ENCODE data around the gene TRMT11.
"Not testable (repeated sequence)": the region's sequence is repeated elsewhere in the genome, so short reads cannot be mapped to it uniquely, and the experiment has no call there.

TRMT11 gene

GRCh38 chr6:125994670-125995488 lies 8.5 kb downstream of the TRMT11 start:
- peak; percentile 35 for DNase-seq (ENCODE audit: low spot score)

GRCh38 chr6:125995972-125996580 lies 9.7 kb downstream of the TRMT11 start:
- peak; percentile 86 for DNase-seq (ENCODE audit: low spot score)

DNA sequence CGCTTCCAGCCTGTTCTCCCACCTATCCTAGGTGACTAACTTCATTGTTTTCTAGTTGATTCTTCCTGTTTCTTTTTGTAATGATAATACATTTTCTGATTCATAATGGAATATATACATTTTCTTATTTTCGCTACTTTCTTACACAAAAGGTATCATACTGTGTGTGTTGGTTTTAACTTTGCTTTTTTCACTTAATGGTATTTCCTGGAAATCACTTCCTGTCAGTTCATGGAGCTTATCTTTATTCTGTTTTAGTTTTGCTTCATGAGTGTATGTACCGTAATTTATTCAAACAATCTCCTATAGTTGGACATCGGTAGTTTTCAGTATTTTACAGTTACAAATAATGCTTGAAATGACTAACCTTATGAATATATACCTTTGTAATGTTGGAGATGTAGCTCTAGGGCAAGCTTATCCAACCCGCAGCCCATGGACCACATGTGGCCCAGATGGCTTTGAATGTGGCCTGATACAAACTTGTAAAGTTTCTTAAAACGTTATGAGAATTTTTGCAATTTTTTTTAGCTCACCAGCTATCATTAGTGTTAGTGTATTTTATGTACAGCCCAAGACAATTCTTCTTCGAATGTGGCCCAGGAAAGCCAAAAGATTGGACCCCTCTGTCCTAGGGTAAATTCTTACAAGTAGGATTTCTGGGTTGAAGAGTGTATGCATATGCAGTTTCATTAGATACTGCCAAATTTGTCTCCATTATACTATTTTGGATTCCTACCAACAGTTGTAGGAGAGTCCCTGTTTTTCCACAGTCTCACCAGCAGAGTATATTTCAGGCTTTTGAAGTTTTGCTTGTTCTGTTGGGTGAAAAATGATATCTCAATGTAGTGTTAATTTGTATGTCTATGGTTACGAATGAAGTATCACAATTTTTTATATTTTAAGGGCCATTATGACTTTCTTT lies 16.7 kb downstream of the TRMT11 start:
- no peak for DNase-seq (ENCODE audit: low spot score)

- no peak for DNase-seq (ENCODE audit: low spot score)
These were observed 21.5 kb downstream of the TRMT11 start for GRCh38 chr6:126007800-126008199.

DNA sequence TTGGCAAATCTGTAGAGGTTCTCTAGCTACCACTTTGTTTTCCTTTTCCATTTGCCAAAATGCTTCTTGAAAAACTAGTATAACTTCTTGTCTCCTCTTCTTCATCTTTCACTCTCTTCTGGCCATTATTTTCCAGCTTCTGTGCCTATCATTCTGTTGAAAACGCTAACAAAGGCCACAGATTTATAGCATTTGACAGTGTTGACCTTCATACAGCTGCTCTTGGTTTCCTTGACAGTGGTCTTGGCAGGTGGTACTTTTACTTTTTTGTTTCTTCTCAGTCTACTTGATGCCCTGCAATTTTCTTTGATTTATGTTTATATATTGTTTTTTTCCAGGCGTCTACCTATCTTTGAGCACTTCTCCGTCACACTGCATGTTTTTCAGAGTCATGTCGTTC lies 23.7 kb downstream of the TRMT11 start:
- DNase-seq (ENCODE audit: low spot score), result no peak

DNA sequence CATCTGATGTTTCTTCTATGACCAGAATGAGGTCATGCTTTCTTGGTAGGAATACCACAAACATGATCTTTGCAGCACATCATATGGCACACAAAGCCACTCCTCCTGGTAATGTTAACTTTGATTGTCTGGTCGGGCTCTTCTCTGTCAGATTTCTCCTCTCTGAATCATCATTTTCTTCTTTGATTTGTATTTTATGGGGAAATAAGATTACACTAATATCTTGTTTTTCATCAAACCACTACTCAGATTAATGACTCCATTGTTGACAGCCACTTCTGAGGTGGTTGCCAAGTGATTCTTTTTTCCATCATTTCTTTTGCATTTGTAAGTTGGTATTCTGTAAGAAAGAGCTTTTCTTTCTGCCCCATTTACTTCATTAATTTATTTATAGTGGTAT lies 29.5 kb downstream of the TRMT11 start:
- DNase-seq (ENCODE audit: low spot score), result no peak

GRCh38 chr6:126016591-126016990 lies 30.3 kb downstream of the TRMT11 start:
- DNase-seq (ENCODE audit: low spot score), result no peak

DNA sequence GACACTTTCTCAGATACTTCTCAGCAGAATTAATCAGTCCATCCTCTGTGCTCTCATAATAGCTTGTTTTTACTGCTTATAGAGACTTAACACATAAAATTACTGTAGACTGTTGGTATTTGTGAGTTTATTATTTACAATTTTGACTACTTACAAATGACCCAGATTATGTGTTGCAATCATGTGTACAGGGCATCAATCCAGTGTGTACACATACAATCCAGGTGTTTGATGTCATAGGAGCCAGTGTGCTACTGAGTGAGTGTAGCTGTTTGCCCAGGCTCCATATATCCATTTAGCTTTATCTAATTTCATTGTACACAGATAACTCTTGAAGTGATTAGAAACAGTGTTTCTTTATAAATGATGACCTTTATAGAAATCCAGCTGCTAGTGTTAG lies 31.3 kb downstream of the TRMT11 start:
- no peak for DNase-seq (ENCODE audit: low spot score)

DNA sequence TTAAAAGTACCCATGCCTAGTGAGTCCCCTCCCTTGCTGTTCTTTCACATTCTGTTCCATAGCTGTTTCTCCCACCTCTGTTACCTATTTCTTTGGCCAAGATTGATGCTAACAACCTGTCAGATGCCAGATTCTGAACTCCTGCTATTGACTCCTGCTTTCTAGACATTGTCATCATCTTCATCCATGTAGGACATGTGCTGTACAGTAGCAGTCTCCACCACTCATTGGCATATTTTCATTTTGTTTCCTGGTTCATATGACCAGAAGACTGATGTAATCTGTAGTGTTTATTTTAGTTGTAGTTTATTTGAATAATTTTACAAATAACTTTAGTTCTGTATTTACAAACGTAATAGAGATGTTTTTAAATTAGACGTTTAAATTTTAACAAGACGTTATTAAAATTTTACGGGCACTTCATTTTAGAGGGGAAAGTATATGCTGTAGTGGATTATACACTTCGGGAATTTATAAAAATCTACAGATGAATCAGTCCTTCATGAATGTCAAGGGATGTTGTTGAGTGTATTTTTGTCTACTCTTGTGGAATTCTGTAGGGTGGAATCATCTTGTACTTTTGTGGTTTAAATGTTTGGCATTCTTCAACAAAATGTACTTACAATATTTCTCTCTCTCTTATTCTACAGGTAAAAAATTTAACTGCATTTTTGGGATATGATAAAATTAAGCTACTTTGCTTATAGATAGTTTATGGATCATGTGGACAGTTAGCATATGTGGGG lies 34.1 kb downstream of the TRMT11 start:
- no peak for DNase-seq (ENCODE audit: low spot score)

- not testable (repeated sequence) for DNase-seq (ENCODE audit: low spot score)
These were observed 37.1 kb downstream of the TRMT11 start for GRCh38 chr6:126023474-126023873.

DNA sequence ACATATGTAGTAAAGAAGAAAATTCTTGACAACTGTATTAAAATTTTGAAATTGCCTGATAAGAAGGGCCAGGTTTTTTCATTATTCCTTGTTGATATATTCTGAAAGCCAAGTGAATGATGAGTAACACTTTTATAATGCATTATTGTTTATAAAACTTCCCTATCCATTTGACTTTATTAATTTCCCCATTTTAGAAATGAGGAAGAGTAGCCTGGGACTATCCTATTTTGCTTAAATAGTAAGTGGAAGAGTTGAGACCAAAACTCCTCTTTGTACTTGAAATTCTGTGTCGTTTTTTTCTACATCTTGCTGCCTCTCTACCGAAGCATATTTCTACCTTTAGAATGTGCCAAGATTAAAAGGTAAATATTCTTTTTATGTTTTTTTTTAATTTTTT lies 39.7 kb downstream of the TRMT11 start:
- no peak for DNase-seq (ENCODE audit: low spot score)

DNA sequence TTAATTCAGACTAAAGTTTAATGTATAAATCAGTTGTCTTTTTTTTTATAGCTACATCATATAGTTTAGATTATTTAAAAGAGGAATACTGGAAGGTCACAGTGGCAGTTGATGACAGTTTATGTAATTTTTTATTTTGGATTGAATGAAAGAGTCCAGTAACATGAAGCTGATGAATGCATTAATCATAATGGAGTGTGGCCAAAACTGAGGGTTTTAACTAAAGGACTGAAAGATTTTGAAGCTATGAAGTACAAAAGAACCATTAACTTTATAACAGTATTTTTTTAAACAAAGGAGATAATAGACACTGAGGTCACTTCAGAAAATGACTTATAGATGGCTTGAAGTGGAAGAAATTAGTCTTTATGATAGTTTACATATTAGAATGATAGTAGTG lies 41.3 kb downstream of the TRMT11 start:
- DNase-seq (ENCODE audit: low spot score), result no peak

- no peak for DNase-seq (ENCODE audit: low spot score)
These were observed 43.7 kb downstream of the TRMT11 start for GRCh38 chr6:126030045-126030444.

DNA sequence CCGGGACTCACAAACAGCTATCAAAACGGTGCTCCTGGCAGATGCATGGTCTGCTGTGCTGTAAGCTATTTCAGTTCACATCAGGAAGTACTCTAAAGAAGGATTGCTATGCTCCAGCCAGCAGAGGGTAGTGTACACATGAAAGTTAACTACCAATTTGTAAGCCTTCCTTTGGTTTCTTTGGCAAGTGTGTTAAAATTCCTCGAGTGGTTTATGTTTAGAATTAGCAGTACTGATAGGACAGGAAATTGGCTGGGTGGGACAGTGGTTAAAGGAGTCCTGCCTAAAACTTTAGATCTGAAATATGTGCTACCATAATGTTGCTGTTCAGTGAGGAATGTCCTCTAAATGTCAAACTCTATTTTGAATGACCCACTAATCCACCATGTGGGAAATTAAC lies 47.4 kb downstream of the TRMT11 start:
- DNase-seq (ENCODE audit: low spot score), result peak; percentile 69

DNA sequence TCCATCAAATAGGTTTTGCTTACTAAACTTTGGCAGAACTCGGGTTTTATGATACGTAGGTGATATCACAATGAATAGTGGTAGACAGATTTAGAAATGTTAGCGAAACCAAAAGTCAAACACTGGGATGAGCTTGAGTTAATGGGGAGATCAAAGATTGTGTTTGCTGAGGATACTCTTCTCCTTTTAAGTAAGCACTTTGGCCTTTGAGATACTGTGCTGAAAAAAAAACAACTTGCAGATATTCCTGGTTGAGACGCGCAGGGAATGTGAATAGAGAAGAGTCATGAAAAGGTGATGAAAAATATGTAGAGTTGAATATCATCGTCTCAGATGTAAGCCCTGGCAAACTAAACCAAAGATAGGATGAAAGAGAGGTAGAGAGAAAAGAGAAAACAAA lies 48.3 kb downstream of the TRMT11 start:
- DNase-seq (ENCODE audit: low spot score), result no peak

- no peak for DNase-seq (ENCODE audit: low spot score)
These were observed 49.4 kb downstream of the TRMT11 start for GRCh38 chr6:126035764-126036163.

DNA sequence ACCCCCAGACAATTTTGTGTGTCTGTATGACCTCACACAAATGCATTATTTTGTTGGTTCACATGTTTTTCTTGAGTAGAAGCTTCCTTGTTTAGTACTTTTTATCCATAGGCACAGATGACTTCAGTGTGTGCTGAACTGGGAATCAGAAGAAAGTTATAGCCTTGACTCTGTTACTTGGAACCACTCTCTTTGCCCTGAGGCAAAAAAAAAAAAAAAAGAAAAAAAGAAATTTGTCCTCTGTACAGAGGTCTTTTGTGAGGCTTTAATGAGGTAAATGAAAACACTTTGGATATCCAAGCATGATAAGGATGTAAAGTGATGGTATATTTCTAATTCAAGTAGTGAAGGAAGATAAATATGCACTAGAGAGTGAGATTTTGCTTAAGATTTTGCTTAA lies 51.9 kb downstream of the TRMT11 start:
- no peak for DNase-seq (ENCODE audit: low spot score)

DNA sequence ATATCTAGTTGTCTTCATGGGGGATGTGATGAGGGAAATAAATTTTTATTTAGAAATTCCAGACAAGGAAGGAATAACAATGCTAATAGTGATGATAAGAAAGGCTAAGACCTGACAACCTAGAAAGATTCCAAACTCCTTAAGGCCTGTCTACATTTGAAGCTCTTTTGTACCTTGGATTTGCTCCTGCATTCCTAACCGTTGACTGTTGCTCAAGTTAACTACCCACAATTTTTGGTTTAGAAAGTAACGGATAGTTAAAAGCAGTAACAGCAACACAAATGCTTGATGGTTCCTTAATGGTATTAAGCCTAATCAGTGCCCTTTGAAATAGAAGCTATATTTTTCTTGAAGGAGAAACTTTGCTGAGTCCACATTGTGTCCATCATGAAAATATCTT lies 52.9 kb downstream of the TRMT11 start:
- no peak for DNase-seq (ENCODE audit: low spot score)

GRCh38 chr6:126040394-126040793 lies 54.1 kb downstream of the TRMT11 start:
- DNase-seq (ENCODE audit: low spot score), result no peak

DNA sequence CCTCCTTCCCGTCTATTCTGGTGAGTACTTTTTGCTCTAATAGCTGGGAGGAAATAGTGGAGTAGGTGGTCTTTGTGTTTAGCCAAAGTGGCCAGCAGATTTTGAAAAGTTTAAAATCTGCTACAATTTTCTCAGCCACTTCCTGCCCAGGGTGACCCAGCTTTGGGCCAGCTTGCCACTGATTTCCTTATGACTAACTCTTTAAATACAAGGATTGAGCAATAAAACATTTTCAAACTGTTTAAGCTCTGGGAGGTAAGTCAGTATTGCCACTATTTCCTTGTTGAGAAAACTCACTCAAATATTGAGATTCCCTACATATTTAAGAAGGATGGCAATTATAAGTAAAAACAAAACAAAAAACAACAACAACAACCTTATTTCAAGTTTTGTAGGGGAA lies 54.5 kb downstream of the TRMT11 start:
- DNase-seq (ENCODE audit: low spot score), result no peak

DNA sequence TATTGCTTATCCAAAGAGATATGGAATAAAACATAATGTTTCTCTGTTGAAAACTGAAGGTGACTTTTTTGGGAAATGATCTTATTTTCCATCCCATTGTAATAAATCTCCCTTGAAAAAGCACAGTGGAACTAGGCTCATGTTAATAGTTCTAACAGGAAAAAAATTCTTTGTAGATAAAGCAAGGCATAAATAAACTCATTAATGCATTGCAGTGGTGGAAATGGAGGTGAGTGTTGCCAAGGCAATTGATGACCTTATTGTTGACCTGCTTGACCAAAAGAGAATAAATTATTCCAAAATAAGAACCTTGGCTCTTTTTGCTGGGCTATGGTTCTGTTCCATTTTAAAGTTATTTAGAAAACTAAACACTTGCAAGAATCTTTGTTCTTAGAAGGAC lies 55.2 kb downstream of the TRMT11 start:
- no peak for DNase-seq (ENCODE audit: low spot score)

DNA sequence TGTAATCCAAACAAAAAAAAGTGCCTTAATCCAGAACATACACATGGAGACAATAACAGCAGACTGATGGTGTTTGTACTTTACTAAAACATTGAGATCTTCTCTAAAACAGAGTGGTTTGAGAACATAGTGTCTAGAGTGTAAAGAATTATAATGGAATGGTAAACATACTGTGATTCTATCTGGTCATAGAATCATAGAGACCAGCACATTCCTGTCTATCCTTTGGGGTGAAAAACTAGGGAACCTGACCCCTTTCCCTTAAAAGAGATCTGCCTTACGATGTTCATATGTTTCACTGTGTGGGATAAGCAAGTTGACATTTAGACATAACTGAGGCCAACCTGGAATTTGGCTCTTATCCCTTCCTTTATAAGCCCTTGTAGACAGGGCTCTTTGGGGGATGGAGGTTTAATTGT lies 55.7 kb downstream of the TRMT11 start:
- DNase-seq (ENCODE audit: low spot score), result no peak
